Esophagus squamous epithelium (tissue), 4 donors: ENCODE measurements around the gene CCDC197.

Experiments
- POLR2A ChIP-seq, 4 donors: fragments of 450-650 bp; IDR thresholded peaks; one replicate each; pipeline ENCODE4 v1.6.1; 2017; ENCODE audit warnings: antibody characterized with exemption in 4 of 4, mild to moderate bottlenecking in 4 of 4, moderate library complexity in 3 of 4
- TF ChIP-seq, protein P1 (sequence below), 6 experiments: fragments of 450-650 bp in 4 of 6; fragments of 200-600 bp in 2 of 6; sonication (generic) in 2 of 6; IDR thresholded peaks; one replicate each; pipeline ENCODE4 v1.5.1; 2016 to 2019; ENCODE audit warnings: antibody characterized with exemption in 6 of 6, mild to moderate bottlenecking in 4 of 6, moderate library complexity in 4 of 6

DNA sequence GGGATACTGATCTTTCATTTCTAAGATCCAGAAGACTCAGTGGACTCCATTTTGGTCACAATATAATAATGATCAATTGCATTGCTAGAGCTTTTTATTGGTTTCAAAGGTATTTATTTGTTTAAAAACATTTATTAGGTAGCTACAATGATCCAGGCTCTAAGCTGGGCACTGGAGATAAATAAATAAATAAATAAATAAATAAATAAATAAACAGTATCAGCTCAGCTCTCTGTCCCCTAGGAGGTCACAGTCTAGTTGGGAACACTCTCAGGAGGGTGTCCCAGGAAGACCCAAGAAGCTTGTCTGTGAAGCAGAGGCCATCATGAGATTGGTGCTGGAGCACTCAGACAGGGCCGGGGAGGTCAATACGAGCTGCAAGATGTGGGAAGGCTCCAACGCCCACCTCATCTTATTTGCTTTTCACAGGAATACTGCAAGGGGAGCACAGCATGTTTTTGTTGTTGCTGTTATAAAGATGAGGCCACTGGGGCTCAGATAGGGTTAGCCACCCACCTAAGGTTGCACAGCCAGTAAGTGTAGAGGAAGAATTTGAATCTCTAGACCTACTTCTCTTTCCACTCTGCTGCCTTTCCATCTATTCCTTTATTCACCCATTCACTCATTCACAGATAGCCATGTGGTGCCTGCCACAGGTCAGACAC is 36.2 kb upstream of the CCDC197 start:
- TF ChIP-seq, protein P1, sequence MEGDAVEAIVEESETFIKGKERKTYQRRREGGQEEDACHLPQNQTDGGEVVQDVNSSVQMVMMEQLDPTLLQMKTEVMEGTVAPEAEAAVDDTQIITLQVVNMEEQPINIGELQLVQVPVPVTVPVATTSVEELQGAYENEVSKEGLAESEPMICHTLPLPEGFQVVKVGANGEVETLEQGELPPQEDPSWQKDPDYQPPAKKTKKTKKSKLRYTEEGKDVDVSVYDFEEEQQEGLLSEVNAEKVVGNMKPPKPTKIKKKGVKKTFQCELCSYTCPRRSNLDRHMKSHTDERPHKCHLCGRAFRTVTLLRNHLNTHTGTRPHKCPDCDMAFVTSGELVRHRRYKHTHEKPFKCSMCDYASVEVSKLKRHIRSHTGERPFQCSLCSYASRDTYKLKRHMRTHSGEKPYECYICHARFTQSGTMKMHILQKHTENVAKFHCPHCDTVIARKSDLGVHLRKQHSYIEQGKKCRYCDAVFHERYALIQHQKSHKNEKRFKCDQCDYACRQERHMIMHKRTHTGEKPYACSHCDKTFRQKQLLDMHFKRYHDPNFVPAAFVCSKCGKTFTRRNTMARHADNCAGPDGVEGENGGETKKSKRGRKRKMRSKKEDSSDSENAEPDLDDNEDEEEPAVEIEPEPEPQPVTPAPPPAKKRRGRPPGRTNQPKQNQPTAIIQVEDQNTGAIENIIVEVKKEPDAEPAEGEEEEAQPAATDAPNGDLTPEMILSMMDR (IDR thresholded peaks at IDR 0.05): no peak
- TF ChIP-seq POLR2A (IDR thresholded peaks at IDR 0.05): no peak
